Glomerular visceral epithelial cell (primary cell): ENCODE measurements around the gene TNN.
"Not testable (repeated sequence)": the region's sequence is repeated elsewhere in the genome, so short reads cannot be mapped to it uniquely, and the experiment has no call there.

Experiments used
- DNase-seq: peaks from one replicate; pipeline ENCODE4 v3.0.0-alpha.2; 2016; ENCODE audit errors: extremely low spot score

The TNN gene

DNA sequence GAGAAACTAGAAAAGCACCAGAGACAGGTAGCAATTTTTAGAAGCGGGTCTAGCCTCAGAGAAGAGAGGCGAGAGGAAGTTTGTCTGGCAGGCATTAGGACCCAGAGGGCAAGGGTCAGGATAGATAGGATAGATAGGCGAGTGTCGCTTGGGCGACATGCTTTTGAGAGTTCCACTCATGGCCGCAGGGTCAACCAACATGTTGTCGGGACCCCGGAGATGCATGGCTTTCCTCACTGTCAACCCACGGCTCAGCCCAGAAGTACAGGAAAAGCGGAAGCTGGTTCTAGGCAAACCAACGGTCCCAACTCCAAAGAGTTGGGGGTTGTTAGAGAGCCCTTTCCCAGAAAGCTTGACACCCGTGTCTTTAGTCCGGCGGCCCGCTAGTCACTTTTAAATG lies 38.9 kb downstream of the TNN start:
- DNase-seq = not testable (repeated sequence)

DNA sequence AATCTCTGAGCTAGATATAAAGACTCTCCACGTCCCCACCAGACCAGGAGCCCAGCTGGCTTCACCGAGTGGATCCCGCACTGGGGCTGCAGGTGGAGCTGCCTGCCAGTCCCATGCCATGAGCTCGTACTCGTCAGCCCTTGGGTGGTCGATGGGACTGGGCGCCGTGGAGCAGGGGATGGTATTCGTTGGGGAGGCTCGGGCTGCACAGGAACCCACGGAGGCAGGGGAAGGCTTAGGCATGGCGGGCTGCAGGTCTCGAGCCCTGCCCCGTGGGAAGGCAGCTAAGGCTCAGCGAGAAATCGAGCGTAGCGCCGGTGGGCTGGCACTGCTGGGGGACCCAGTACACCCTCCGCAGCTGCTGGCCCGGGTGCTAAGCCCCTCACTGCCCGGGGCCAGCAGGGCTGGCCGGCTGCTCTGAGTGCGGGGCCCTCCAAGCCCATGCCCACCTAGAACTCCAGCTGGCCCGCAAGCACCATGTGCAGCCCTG lies 40.7 kb downstream of the TNN start:
- DNase-seq = not testable (repeated sequence)

DNA sequence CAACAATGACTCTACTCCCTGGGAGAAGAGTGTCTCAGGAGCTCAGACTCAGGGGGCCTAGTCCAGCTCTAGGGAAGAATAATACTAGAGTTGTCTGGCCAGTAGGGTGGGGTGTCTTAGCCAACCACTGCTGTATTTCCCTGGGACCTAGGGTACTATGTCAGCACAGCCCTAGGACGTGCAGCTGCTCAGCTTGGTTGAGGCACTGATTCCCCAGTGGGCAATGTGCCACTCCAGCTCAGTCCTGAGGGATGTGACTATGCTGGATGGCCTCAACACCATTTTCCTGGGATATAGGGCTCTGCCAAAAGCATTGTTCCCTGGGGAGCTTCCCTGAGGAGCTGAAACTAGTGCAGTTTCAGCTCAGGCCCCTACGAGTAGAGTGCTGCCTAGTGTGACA lies 47.4 kb downstream of the TNN start:
- DNase-seq = no peak

DNA sequence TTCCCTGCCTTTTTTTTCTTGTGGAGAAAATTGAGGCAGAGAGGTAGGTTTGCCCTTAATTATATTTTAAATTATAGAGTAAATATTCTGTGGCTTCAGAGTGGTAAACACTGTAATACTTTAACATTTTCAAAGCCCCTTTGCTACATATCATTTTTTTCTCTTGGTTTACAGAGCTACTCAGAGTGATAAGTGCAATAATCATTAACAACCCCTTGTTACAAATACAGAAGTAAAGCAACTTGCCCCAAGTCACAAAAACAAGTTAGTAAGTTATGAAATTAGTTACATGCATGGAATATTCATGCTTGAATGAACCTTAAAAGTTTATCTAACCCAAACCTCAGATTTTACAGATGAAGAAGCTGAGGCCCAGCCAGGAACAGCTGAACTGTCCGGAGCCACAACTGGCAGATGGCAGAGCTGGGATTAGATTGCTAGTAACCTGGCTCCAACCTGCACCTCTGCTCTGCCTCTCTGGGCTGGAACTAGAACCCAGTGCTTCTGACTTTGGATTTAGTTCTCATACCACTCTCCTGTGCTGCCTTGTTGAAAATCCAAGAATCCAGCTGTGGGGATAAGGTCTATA lies 48.7 kb downstream of the TNN start:
- DNase-seq = no peak

DNA sequence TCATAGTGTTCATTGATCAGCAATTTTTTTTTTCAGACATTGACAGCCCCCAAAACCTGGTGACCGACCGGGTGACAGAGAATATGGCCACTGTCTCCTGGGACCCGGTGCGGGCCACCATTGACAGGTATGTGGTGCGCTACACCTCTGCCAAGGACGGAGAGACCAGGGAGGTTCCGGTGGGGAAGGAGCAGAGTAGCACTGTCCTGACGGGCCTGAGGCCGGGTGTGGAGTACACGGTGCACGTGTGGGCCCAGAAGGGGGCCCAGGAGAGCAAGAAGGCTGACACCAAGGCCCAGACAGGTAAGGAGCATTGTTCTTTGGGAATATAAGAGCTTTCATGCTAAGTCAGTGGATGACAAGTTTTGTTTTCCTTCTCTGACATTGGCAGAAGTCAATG lies 49.3 kb downstream of the TNN start:
- DNase-seq = no peak

DNA sequence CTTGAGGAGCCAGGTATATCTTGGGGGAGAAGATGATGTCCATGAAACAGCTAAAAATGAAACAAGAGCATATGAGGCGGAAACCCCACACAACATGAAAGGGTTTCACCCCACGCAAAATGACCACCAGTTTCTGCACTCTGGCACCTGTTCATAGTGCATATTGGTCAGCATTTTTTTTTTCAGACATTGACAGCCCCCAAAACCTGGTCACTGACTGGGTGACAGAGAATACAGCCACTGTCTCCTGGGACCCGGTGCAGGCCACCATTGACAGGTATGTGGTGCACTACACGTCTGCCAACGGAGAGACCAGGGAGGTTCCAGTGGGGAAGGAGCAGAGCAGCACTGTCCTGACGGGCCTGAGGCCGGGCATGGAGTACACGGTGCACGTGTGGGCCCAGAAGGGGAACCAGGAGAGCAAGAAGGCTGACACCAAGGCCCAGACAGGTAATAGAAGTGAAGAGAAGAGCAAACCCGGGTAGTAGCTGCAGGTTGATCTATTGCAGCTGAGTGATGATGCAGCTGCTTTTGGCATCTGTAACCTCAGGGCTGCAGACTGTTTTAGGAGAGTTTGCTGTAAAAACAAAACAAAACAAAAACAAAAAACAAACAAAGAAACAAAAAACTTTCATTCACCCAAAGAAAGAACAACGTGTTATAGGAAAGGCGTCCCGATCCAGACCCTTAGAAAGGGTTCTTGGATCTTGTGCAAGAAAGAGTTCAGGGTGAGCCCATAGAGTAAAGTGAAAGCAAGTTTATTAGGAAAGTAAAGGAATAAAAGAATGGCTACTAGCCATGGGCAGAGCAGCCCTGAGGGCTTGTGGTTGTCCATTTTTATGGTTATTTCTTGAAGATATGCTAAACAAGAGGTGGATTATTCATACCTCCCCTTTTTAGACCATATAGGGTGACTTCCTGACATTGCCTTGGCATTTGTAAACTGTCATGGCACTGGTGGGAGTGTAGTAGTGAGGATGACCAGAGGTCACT lies 51.0 kb downstream of the TNN start:
- DNase-seq = no peak

DNA sequence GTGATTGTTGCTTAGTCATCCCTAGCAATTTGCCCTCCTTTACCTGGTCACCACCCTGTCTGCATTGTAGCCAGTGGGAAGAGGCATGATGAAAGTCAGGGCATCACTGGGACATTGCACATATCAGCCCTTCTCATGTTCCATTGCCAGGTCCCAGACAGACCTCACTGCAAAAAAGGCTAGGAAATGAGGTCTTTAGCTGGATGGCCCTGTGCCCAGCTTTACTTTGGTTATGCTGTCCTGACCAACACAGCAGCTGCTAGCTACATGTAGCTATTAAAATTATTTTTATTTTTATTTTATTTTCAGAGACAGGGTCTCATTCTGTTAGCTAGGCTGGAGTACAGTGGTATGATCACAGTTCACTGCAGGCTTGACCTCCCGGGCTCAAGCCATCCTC lies 52.9 kb downstream of the TNN start:
- DNase-seq = no peak

DNA sequence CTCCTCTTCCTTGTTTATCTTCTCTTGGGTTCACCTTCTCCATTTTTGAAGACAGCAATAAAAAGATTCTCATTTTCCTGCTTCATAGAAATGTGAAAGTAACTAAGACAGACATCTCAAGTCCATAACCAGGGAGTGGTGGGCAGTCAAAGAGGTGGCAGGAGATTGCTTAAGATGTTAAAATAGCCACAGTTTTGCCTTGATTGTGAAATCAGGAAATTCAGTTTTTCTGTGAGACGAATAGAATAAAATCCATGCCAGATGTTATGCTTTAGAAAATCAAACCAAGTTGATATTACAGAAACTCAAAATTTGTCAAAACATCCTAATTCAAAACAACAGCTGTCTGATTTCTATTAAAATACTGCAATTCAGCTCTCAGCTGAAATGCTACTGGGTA lies 57.2 kb downstream of the TNN start:
- no peak for DNase-seq

DNA sequence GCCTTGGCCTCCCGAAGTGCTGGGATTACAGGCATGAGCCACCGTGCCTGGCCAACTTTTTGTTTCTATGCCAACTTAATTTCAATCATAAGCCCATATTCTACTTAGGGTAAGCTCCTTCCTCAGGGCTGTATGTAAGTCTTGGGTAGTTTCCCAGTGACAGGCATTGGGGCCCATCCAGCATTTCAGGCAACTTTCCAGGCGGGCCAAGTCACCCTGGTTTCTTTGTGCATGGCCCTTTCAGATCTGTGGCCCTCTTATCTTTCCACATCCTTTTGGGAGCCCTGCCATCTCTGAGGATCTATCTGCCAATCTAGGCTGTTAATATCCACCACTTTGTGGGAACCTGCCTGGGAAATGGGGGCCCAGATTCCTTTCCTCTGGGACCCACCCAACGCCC lies 58.7 kb downstream of the TNN start:
- DNase-seq = no peak

DNA sequence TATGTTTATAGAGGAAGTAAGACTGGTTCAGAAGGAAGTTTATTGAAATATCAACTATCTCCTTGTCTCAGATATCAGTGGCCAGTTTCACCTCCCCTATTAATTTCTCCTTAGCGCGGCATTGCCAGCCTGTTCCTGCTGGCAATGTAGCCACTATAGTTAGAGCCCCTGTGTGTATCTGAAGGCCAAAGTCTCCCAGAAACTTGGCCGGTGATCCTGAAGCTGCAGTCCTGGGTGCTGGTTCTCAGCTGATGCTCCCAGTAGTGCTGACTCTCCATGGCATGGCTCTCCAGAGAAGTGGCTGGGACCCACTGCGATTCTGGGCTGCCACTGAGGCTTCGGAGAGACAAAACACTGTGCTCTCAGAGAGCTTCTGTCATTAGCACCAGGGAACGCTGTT lies 59.9 kb downstream of the TNN start:
- no peak for DNase-seq

DNA sequence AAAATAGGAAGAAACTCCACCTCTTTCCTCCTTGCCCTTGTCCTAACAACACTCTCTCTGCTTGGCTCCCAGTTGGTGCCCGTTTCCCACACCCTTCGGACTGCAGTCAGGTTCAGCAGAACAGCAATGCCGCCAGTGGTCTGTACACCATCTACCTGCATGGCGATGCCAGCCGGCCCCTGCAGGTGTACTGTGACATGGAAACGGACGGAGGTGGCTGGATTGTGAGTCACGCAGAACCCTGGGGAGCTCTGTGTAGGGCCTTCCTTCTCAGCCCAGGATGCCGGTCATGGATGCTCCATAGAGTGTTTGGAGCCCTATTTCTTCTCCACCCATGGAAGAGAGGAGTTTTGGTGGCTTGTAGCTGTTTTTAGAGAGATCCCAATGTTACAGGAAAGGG lies 60.9 kb downstream of the TNN start:
- no peak for DNase-seq

DNA sequence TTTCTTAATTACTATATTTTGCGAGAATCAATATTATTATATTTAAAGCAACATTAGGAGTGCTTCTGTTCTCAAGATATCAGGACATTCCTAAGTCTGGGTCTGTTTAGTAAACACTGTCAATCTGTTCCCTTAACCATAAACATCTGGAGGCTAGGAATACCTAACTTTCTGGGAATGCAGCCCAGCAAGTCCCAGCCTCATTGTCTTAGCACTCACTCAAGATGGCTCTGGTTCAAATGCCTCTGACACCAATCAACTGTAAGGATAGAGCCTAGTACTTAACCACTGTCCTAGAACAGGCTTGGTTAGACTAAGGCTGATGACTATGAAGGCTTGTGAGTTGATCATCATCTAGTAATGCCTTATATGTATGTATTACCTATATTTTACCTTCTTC lies 61.5 kb downstream of the TNN start:
- no peak for DNase-seq

DNA sequence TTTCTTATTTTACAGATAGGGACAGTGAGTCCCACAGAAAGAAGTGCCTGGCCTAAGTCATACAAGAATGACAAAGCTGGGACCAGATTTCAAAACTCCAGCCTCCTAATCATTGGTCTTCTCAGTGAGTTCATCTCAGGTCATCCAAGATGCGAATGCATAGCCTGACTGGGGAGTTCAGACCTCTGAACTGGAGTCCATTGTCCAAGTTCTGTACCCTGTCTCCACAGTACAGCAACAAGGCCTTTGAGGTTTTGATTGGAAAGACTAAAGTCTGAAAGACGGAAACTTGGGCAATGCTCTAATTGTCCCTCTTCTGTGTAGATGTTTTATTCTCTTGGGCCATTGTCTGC lies 62.0 kb downstream of the TNN start:
- DNase-seq = no peak

DNA sequence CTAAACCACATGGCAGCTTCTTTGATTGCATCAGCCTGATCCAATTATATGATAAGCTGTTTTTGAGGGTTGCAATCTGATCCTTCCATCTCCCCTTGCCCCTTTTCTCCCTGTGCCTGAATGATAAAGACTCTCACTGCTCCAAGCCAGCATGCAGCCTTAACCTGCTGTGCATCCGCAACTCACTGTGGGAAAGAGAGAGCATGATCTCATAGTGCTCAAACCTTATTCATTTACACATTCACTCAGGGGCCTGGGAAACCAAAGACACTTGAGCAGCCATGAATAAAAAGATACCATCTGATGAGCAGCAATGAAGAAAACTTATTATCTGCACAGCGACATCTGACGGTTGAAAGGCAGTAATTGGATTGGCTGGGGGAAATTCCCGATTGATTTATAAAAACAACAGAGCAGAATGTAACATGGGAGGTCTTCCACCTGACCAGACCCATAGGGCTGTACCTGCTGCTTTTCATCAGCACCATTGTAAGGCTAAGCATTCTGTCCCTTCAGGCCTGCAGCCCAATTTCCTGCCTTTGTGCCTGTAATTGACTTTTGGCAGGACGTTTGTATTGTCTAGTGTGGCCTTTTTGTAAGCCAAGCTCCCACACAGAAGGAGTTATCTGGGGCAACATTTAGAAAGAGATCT lies 62.5 kb downstream of the TNN start:
- DNase-seq = no peak

DNA sequence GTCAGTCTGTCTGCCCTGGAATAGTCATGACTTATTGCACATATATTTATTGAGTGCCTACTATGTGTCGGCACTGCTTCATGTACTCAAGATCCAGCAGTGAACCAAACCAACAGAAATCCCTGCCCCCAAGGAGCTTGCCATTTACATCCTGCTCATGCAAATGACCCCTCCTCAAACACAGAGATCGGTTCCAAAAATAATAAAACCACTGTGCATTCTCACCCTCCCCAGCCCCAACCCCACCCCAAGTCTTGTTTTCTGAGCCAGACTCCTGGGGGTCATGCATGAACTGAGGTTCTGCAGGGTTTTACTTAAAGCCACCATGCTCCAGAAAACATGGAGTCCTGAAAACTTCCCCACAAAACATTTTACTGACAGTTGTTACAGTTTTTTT lies 63.0 kb downstream of the TNN start:
- no peak for DNase-seq

DNA sequence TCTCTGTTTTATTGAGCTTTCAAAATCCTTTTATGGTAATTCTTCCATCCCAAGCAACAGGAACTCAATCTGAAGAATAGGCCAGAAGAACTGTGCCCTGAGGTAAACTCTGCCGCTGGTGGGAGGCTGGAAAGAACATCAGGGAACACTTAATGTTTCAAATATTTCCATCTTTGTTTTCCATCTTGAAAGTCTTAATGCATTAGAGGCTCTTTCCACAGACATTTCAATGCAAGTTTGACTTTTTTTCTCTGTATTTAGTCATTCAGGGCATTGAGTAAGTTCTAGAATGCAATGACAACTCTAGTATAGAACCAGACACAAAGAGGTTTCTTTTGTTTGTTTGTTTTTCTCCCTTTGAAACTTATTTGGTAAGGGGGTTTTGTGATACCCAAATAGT lies 63.5 kb downstream of the TNN start:
- DNase-seq = no peak

DNA sequence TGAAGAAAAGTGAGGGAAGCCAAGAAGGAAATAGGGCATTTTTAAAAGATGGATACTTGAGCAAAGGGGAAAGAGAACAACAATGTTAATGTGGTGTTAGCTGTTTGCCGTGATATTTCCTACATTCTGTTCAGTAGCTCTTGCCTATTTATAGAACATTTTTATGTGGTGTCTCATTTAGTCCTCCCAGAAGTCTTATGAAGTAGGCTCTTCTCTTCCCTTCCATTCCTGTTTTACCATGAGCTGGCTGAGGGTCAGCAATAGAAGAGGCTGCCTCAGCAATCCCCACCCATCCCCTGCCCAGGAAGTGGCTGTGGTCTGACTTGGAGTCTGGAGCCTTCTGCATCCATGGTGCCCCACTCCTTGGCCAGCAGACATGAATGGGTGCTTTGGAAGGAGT lies 64.8 kb downstream of the TNN start:
- no peak for DNase-seq

DNA sequence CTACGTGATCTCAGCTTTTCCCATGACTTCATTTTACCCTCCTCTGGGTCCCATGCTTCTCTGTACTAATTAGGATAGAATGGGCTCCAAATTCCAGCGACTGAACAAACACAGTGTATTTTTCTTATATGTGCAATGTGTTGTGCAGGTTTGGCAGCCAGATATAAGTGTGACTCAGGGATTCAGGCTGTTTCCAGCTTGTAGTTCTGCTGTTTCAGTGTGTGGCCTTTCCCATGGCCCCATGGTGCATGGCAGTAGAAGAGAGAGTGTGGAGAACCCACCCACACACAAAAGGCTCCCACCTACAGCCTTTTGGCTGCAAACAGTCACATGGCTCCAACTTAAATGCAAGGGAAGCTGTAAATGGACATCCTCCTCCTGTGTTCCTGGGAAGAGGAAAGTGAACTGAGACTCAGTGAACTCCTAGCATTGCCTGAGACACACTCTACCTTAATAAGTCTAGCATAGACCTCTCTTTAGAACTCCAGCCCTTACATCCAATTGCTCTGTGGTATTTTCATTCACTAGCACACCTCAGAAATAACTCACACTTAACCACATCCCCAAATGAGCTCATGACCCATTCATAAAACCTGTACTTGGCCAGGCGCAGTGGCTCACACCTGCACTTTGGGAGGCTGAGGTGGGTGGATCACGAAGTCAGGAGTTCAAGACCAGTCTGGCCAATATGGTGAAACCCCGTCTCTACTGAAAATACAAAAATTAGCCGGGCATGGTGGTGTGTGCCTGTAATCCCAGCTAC lies 66.2 kb downstream of the TNN start:
- no peak for DNase-seq

DNA sequence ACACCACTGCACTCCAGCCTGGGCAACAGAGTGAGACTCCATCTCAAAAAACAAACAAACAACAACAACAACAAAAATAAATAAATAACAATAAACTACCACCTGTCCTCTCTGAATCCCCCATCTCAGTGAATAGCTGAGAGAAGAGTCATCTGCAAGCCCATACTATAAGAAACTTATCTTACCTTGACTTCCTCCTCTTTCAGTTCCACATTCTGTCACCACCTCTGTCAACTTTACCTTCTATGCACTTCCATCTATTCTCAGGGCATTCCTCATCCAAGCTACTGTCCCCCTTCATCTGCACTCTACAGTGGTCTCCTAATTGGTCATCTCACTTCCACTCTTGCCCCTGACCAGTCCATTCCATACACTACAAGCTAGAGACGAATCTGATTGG lies 66.9 kb downstream of the TNN start:
- DNase-seq = no peak

DNA sequence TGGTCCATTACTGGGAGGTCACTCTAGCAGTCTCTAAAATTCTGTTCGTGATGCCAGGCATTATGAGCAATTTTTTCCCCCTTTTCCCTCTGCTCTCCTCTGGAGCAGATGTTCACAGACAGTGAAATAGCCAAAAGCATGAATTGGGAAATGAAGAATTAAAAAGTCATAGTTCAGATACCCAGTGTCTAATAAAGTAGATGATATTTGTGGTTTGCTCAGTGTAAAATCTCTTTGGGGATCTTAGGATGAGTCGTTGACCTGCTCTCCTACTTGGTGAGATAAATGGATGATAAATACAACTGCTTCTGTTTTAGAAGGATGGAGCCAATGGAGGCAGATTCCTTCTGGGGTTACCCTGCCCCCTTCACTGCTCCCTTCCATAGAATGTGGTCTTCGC lies 68.6 kb downstream of the TNN start:
- DNase-seq = no peak

DNA sequence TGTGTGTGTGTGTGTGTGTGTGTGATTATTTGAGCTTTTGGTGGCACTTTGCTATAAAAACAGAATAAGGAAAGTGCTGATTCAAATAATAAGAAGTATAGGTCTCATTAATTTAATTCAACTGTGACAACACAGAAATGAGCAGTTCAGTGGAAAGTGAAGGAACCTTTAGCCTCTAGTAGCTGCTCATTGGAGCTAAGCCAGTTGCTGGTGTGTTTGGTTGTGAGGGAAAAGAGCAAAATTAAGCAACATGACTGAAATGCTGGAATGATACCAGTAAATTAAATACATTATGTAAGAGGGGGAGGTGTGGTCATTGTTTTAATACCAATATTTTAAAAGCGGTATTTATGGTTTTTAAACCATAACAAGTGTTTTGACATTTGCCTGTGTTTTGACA lies 69.7 kb downstream of the TNN start:
- no peak for DNase-seq

DNA sequence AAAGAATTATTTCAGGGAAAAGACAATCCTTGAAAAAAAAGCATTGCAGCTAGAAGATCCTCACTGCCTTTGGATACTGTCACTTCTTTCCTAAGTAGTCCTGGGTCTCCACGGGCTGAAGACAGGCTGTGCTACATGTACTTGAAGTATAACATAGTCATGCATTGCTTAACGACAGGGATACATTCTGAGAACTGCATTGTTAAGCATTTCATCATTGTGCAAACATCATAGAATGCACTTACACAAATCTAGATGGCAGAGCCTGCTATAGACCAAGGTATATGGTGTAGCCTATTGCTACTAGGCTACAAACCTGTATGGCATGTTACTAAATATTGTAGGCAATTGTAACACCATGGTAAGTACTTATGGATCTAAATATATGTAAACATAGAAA lies 70.9 kb downstream of the TNN start:
- DNase-seq = no peak
